OCI-LY7 (cell line): ENCODE measurements around the gene EIF4E2. TPM values are rescaled to one million over a fixed set of nuclear protein-coding genes. Genes with fewer than 3 reads are reported as not detected.

Experiments used
- BruUV-seq: library from RNA; stranded (reverse); fragments of 400-500 nt; replicated peaks from 2 replicates; lab custom pipeline; 2021; lab: Mats Ljungman, UMichigan
- CTCF ChIA-PET: fragments of 300-600 bp; sonication (Branson Sonifier 250); formaldehyde crosslinking; loops from one replicate; lab custom pipeline; 2022; ENCODE audit warnings: antibody characterized with exemption; ENCODE audit not compliant: unreplicated experiment; lab: Charles Lee
- POLR2A ChIA-PET: fragments of 300-600 bp; sonication (Branson Sonifier 250); formaldehyde crosslinking; loops from one replicate; lab custom pipeline; 2022; ENCODE audit warnings: antibody characterized with exemption; lab: Charles Lee
- DNase-seq: peaks from one replicate; pipeline ENCODE4 v3.0.0-alpha.2; 2015; ENCODE audit warnings: low spot score
- H2AFZ ChIP-seq: fragments of 200-600 bp; sonication (generic), shearing (Covaris generic); 2 replicates; pipeline ENCODE4 v1.6.1; 2014; ENCODE audit warnings: mild to moderate bottlenecking, antibody characterized with exemption, low read length, moderate library complexity
- H3K27ac ChIP-seq: fragments of 200-600 bp; sonication (generic); 2 replicates; pipeline ENCODE4 v1.5.1; 2014; ENCODE audit warnings: mixed run types, low read depth, mild to moderate bottlenecking, moderate library complexity, low read length, inconsistent platforms; ENCODE audit not compliant: poor library complexity, severe bottlenecking
- H3K36me3 ChIP-seq: fragments of 200-600 bp; sonication (generic); 2 replicates; pipeline ENCODE4 v1.6.1; 2014; ENCODE audit warnings: mild to moderate bottlenecking, antibody characterized with exemption, low read length, moderate library complexity, mixed read lengths; ENCODE audit not compliant: insufficient read depth
- H3K4me1 ChIP-seq: fragments of 200-600 bp; sonication (generic); 2 replicates; pipeline ENCODE4 v1.5.1; 2014; ENCODE audit warnings: mild to moderate bottlenecking, low read length; ENCODE audit not compliant: insufficient read depth, poor library complexity, severe bottlenecking
- H3K4me2 ChIP-seq: fragments of 200-600 bp; sonication (generic); 2 replicates; pipeline ENCODE4 v1.6.1; 2014; ENCODE audit warnings: mild to moderate bottlenecking, low read length
- H3K4me3 ChIP-seq: fragments of 200-600 bp; sonication (generic); 2 replicates; pipeline ENCODE4 v1.5.1; 2014; ENCODE audit warnings: mild to moderate bottlenecking, low read depth, low read length; ENCODE audit not compliant: poor library complexity, severe bottlenecking
- H3K79me2 ChIP-seq: fragments of 200-600 bp; sonication (generic); 2 replicates; pipeline ENCODE4 v1.6.1; 2016; ENCODE audit warnings: low read depth, mild to moderate bottlenecking, low read length, moderate library complexity, mixed read lengths; ENCODE audit not compliant: insufficient read depth
- H3K9me2 ChIP-seq: fragments of 200-600 bp; sonication (generic); 2 replicates; pipeline ENCODE4 v1.6.1; 2016; ENCODE audit warnings: mild to moderate bottlenecking, low read length, mixed read lengths; ENCODE audit not compliant: insufficient read depth
- H3K9me3 ChIP-seq: fragments of 200-600 bp; sonication (generic); 2 replicates; pipeline ENCODE4 v1.6.1; 2014; ENCODE audit warnings: mild to moderate bottlenecking, mixed run types, low read length, mixed read lengths
- H4K20me1 ChIP-seq: fragments of 200-600 bp; sonication (generic); 2 replicates; pipeline ENCODE4 v1.6.1; 2014; ENCODE audit warnings: mild to moderate bottlenecking, antibody characterized with exemption, low read length, moderate library complexity, mixed read lengths; ENCODE audit not compliant: insufficient read depth
- EZH2phosphoT487 ChIP-seq: fragments of 200-600 bp; sonication (generic); IDR thresholded peaks from 2 replicates; pipeline ENCODE4 v1.6.1; 2018; ENCODE audit warnings: low read depth, borderline replicate concordance, mild to moderate bottlenecking, mixed run types, antibody characterized with exemption, low read length, moderate library complexity, mixed read lengths
- intact Hi-C: fragments of 100-400 bp; cut with micrococcal nuclease; formaldehyde crosslinking; loops from one replicate; pipeline ENCODE4 v1.10.0; 2022; ENCODE audit not compliant: unreplicated experiment
- total RNA-seq, 2 experiments: library from RNA; depleted of rRNA in 1 of 2; stranded (reverse); fragments of >200 nt in 1 of 2; shearing (Covaris generic) in 1 of 2; gene quantifications; 2 replicates each; pipeline ENCODE4 v1.2.3, GENCODE V29; 2014 to 2022
- TF ChIP-seq, protein P1 (sequence below): fragments of 200-600 bp; sonication (generic); conservative IDR thresholded peaks from 2 replicates; pipeline ENCODE4 v1.5.1; 2014; ENCODE audit warnings: mild to moderate bottlenecking, antibody characterized with exemption, low read length, moderate library complexity, mixed read lengths

The EIF4E2 gene
- total RNA-seq, 2 experiments from 2014 or later, result 59.9 to 76.3 TPM

- Histone ChIP-seq H3K9me2 (no peaks in the 10 kb centered on the region), H3K27ac (no peak within 1 kb of the TSS), H2AFZ (no peak within 1 kb of the TSS), H3K9me3 (no peaks in the 10 kb centered on the region), H4K20me1 (no peaks in the 10 kb centered on the region), H3K4me1 (no peaks in the 10 kb centered on the region), H3K4me2 (no peak within 1 kb of the TSS), H3K4me3 (no peak within 1 kb of the TSS), H3K79me2 (no peaks in the 10 kb centered on the region), H3K36me3 (no peaks in the 10 kb centered on the region)
- BruUV-seq, result no TSS peak
- TF ChIP-seq EZH2phosphoT487, result no peak
- TF ChIP-seq, protein P1, sequence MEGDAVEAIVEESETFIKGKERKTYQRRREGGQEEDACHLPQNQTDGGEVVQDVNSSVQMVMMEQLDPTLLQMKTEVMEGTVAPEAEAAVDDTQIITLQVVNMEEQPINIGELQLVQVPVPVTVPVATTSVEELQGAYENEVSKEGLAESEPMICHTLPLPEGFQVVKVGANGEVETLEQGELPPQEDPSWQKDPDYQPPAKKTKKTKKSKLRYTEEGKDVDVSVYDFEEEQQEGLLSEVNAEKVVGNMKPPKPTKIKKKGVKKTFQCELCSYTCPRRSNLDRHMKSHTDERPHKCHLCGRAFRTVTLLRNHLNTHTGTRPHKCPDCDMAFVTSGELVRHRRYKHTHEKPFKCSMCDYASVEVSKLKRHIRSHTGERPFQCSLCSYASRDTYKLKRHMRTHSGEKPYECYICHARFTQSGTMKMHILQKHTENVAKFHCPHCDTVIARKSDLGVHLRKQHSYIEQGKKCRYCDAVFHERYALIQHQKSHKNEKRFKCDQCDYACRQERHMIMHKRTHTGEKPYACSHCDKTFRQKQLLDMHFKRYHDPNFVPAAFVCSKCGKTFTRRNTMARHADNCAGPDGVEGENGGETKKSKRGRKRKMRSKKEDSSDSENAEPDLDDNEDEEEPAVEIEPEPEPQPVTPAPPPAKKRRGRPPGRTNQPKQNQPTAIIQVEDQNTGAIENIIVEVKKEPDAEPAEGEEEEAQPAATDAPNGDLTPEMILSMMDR, result no peak
- POLR2A ChIA-PET, result no interaction called here
- CTCF ChIA-PET, result interaction anchor here (0.5 kb wide), 1 partner anchor 49 kb away, joined by 3 read pairs; no protein-coding TSS in a partner anchor
- intact Hi-C loops, result loop anchor here (5.0 to 10.0 kb wide), 2 partner anchors 155 to 193 kb away; no protein-coding TSS in a partner anchor
- no peak for DNase-seq
Measured at GRCh38 chr2:232519581-232520438, 30.7 kb upstream of the EIF4E2 start, which contains the start of gene PRSS56. Gene PRSS56, plus strand, starts transcription at chr2:232520388. Its CDS starts 211 bp downstream, at chr2:232520599.

DNA sequence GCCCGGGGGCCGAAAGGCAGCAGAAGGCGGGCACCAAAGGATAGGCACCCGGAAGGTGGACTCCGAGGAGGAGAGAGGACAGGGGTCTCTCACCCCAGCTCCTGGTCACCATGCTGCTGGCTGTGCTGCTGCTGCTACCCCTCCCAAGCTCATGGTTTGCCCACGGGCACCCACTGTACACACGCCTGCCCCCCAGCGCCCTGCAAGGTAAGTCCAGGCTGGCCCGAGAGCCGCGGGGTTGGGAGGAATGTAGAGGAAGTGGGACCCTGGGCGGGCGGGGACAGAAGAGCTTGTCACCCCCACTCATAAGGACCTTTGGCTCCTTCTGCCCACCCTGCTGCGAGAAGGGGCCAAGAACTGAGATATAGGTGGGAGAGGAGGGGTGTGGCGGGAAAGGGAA lies 30.0 kb upstream of the EIF4E2 start:
- TF ChIP-seq EZH2phosphoT487, result no peak
- TF ChIP-seq, protein P1, result no peak
- no peaks in the 10 kb centered on the region for H4K20me1 ChIP-seq
- POLR2A ChIA-PET, result interaction anchor here (0.6 to 0.8 kb wide), 2 partner anchors 11 to 54 kb away, joined by 3 to 5 read pairs; no protein-coding TSS in a partner anchor
- BruUV-seq, result no TSS peak
- CTCF ChIA-PET, result interaction anchor here (0.6 to 0.7 kb wide), 2 partner anchors 28 to 82 kb away, joined by 3 to 4 read pairs; no protein-coding TSS in a partner anchor
- intact Hi-C loops, result loop anchor here (5.0 to 10.0 kb wide), 2 partner anchors 156 to 193 kb away; no protein-coding TSS in a partner anchor
- no peaks in the 10 kb centered on the region for H3K9me2 ChIP-seq
- no peaks in the 10 kb centered on the region for H3K79me2 ChIP-seq
- H3K36me3 ChIP-seq, result no peaks in the 10 kb centered on the region
- H2AFZ ChIP-seq, result no peak overlapping the region
- DNase-seq, result no peak
- no peaks in the 10 kb centered on the region for H3K4me1 ChIP-seq
- no peak overlapping the region for H3K4me2 ChIP-seq
- no peak overlapping the region for H3K27ac ChIP-seq
- no peak overlapping the region for H3K4me3 ChIP-seq
- H3K9me3 ChIP-seq, result no peaks in the 10 kb centered on the region
